ENCODE measurements around the gene NRN1L.

The NRN1L gene

DNA sequence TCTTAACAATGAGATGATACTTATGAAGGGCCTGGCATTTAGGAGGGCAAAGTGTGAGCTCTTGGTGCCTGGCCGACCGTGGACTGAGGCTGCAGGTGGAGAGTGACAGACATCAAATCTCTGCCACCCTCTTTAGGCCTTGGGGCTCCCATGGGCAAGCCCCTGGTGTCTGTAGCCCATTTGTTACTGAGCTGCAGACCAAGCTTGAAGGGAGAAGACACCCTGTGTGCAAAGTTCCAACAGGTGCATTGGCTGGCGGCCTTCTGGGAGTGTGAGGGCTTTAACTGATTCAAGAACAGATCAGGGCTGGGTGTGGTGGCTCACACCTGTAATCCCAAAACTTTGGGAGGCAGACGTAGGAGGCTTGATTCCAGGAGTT is 47.8 kb downstream of the NRN1L start:
- Histone ChIP-seq H3K4me1 (ENCODE audit: insufficient read depth, low read length) (peaks cover 18% of the 10 kb centered on the region), H3K36me3 (ENCODE audit: insufficient read depth, low read length) (peaks cover 34% of the 10 kb centered on the region), H3K27me3 (ENCODE audit: insufficient read depth, low read length) (no peaks in the 10 kb centered on the region), H2AFZ (ENCODE audit: low read depth, low read length) (no peak overlapping the region), H3K9me3 (ENCODE audit: low read length) (no peaks in the 10 kb centered on the region), H3K4me3 (ENCODE audit: low read length) (no peak overlapping the region)

DNA sequence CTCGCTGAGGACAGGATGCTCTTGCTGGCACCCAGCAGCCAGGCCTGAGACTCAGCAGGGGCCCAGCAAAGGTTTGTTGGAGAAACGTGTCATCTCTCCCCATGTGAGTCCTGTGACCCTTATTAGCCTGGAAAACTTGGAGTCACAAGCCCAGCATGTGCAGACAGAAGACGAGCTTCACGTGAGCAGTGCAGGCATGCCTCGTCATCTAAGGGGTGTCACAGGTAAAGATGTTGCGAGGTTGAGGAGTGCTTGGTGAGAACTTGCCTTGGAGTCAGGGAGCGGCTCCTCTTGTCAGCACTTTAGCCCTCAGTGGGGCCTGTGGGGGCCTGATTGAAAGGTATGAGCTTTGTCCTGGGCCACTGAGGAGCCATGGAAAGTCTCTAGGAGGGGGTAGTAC is 49.1 kb downstream of the NRN1L start:
- Histone ChIP-seq H3K4me3 (ENCODE audit: low read length) (no peak overlapping the region), H3K27me3 (ENCODE audit: insufficient read depth, low read length) (no peaks in the 10 kb centered on the region), H3K36me3 (ENCODE audit: insufficient read depth, low read length) (peaks cover 26% of the 10 kb centered on the region), H3K4me1 (ENCODE audit: insufficient read depth, low read length) (peaks cover 18% of the 10 kb centered on the region), H3K9me3 (ENCODE audit: low read length) (no peaks in the 10 kb centered on the region), H2AFZ (ENCODE audit: low read depth, low read length) (no peak overlapping the region)

DNA sequence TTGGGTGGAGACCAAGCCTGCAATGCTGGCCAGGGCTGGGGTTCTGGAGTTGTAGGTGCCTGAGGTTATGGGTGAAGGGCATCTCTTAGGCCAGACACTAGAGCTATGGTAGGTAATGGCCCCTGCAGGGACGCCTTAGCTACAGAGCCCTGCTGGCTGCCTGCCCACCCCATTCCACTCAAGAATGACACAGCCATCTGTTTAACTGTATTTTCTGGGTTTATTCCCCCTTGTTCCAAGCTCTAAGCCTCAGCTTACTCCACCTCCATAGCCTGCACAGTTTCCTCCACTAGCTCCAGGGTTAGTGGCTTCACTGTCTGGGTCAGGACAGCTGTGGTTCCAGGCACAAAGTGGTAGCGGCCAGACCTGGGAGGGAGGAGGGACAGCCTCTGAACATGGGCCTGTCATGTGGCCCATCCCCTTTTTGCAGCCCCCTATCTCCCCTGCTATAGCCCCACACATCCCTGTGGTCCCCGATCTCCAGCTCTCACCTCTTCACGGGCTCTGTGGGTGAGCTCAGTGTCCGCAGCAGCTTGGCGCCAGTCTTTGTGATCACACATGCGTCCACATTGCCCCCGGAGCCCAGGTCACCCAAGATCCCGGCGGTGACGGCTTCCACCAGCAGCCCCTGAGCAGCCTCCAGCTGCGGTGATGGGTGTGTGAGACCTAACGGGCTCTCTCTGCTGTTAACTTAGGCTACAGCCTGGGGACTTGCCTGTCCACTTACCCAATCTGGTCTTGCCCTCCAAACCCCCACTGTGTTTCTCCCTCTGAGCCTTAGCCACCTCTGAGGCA is 49.8 kb downstream of the NRN1L start:
- Histone ChIP-seq H2AFZ (ENCODE audit: low read depth, low read length) (no peak overlapping the region), H3K4me3 (ENCODE audit: low read length) (peak overlapping the region; percentile 79)

DNA sequence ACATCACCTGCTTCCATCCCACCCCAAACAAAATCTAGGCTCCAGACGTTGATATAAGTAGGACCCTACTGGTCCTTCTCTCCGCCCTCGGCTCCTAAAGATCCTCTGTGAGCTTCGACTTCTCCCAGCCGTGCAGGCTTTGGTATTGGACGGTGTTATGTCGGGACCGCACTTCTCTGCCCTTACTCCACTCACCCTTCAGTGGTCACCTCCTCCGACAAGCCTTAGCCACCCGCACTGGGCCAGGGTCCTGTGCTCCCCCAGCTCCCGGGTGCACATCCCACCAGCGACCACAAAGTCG is 50.4 kb downstream of the NRN1L start:
- Histone ChIP-seq H3K4me3 (ENCODE audit: low read length) (peak overlapping the region; percentile 79), H3K4me1 (ENCODE audit: insufficient read depth, low read length) (peaks cover 18% of the 10 kb centered on the region), H3K36me3 (ENCODE audit: insufficient read depth, low read length) (peaks cover 15% of the 10 kb centered on the region), H3K27me3 (ENCODE audit: insufficient read depth, low read length) (no peaks in the 10 kb centered on the region), H3K9me3 (ENCODE audit: low read length) (no peaks in the 10 kb centered on the region), H2AFZ (ENCODE audit: low read depth, low read length) (peak overlapping the region; percentile 15)

More for the DNA sequence above, 49.8 kb downstream of the NRN1L start:
- Histone ChIP-seq H3K36me3 (ENCODE audit: insufficient read depth, low read length) (peaks cover 20% of the 10 kb centered on the region), H3K9me3 (ENCODE audit: low read length) (no peaks in the 10 kb centered on the region), H3K4me1 (ENCODE audit: insufficient read depth, low read length) (peaks cover 18% of the 10 kb centered on the region), H3K27me3 (ENCODE audit: insufficient read depth, low read length) (no peaks in the 10 kb centered on the region)

DNA sequence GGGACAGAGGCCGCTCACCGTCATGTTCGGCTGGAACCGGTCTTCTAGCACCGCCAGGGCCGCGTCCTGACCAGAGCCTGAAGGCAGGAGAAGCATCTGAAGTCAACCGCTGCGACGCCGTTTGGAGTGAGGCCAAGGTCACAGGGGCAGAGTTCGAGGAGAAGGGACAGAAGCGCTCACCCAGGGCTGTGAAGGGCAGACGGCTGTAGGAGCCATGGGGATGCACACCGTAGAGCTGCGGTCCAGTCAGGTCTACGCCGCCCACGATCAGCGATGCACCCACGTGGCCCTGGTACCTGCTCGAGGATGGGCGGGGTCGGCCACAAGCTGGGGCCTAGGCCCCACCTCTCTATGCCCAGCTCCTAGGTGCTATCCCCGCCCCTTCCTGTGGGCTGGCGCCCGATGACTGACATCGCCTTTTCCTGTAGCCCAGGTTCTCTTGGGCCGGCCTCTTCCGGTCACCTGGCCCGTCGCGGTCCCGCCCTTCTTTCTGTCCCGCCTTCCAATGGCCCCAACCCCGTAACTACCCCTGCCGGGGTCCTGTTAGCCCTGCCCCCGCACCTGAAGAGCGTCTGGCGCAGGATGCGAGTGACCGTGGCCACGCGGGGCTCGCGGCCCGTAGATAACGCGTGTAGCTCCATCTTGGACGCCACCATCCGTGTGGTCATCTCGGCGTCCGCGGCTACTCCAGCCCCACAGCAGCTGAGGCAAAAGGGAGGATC is 50.9 kb downstream of the NRN1L start:
- Histone ChIP-seq H3K4me1 (ENCODE audit: insufficient read depth, low read length) (peaks cover 18% of the 10 kb centered on the region), H3K36me3 (ENCODE audit: insufficient read depth, low read length) (peaks cover 11% of the 10 kb centered on the region), H3K9me3 (ENCODE audit: low read length) (no peaks in the 10 kb centered on the region), H3K4me3 (ENCODE audit: low read length) (peak overlapping the region; percentile 79), H2AFZ (ENCODE audit: low read depth, low read length) (peak overlapping the region; percentile 49), H3K27me3 (ENCODE audit: insufficient read depth, low read length) (no peaks in the 10 kb centered on the region)

Data from neuron (in vitro differentiated cells).